ENCODE results near the gene PRR23E. TPM values are rescaled to one million over a fixed set of nuclear protein-coding genes. Genes with fewer than 3 reads are reported as not detected.

PRR23E gene
- total RNA-seq, 1 donor from 2014 or later = not detected

DNA sequence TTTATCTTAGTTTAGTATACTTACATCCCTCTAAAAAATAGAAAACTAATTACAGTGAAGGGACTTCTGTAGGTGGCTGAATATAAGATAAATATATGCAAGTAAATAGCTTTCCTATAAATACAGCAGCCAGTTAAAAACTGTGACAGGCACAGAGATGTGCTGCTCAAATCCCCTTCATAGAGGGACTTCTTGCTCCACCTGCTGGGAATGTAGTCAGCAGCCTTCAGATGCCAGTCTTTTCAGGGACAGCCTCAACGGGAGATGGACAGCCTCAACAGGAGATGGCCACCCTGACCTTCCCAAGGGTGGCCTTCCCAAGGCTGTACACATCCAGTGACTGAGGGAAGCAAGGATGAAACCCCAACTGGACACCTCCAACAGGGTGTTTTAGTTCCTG lies 15.7 kb upstream of the PRR23E start:
- Histone ChIP-seq H3K4me1 (ENCODE audit: insufficient read depth, low read length) (peaks cover 15% of the 10 kb centered on the region), H3K4me3 (ENCODE audit: insufficient read depth, low read depth, low read length) (no peak overlapping the region), H3K9ac (ENCODE audit: low read length) (no peak overlapping the region), H3K27me3 (ENCODE audit: insufficient read depth, low read length) (no peaks in the 10 kb centered on the region), H2AFZ (ENCODE audit: low read depth, low read length) (no peak overlapping the region), H4K20me1 (ENCODE audit: insufficient read depth, low read length) (no peaks in the 10 kb centered on the region), H3K36me3 (ENCODE audit: insufficient read depth, low read length) (no peaks in the 10 kb centered on the region), H3K4me2 (ENCODE audit: low read length) (no peak overlapping the region), H3K79me2 (ENCODE audit: insufficient read depth, low read length) (no peaks in the 10 kb centered on the region), H3K9me3 (ENCODE audit: insufficient read depth, low read depth, low read length) (peaks cover 2% of the 10 kb centered on the region), H3K27ac (ENCODE audit: low read depth, low read length) (no peak overlapping the region)
- Mint-ChIP-seq H3K4me3 (ENCODE audit: unreplicated experiment) (no peak overlapping the region), H3K4me1 (ENCODE audit: low read depth, unreplicated experiment) (peaks cover 12% of the 10 kb centered on the region), H3K9me3 (ENCODE audit: unreplicated experiment) (peaks cover 11% of the 10 kb centered on the region), H3K36me3 (ENCODE audit: low read depth, unreplicated experiment) (no peaks in the 10 kb centered on the region), H3K27ac (ENCODE audit: unreplicated experiment) (no peak overlapping the region), H3K27me3 (ENCODE audit: low read depth, unreplicated experiment) (peaks cover 28% of the 10 kb centered on the region)
- no peak for FAIRE-seq
- DNase-seq (ENCODE audit: low read depth) = no peak
- TF ChIP-seq, protein P1, sequence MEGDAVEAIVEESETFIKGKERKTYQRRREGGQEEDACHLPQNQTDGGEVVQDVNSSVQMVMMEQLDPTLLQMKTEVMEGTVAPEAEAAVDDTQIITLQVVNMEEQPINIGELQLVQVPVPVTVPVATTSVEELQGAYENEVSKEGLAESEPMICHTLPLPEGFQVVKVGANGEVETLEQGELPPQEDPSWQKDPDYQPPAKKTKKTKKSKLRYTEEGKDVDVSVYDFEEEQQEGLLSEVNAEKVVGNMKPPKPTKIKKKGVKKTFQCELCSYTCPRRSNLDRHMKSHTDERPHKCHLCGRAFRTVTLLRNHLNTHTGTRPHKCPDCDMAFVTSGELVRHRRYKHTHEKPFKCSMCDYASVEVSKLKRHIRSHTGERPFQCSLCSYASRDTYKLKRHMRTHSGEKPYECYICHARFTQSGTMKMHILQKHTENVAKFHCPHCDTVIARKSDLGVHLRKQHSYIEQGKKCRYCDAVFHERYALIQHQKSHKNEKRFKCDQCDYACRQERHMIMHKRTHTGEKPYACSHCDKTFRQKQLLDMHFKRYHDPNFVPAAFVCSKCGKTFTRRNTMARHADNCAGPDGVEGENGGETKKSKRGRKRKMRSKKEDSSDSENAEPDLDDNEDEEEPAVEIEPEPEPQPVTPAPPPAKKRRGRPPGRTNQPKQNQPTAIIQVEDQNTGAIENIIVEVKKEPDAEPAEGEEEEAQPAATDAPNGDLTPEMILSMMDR (IDR thresholded peaks at IDR 0.05; ENCODE audit: insufficient read depth, low read depth, low read length) = no peak
- TF ChIP-seq EZH2 (IDR thresholded peaks at IDR 0.05; ENCODE audit: insufficient read depth, low read length) = no peak

GRCh38 chr3:127180859-127181258 lies 12.1 kb upstream of the PRR23E start:
- no peak overlapping the region for H3K4me2 ChIP-seq (ENCODE audit: low read length)
- H3K4me3 ChIP-seq (ENCODE audit: insufficient read depth, low read depth, low read length) = no peak overlapping the region
- TF ChIP-seq, protein P1 (IDR thresholded peaks at IDR 0.05; ENCODE audit: insufficient read depth, low read depth, low read length) = no peak
- no peak for TF ChIP-seq EZH2 (IDR thresholded peaks at IDR 0.05; ENCODE audit: insufficient read depth, low read length)
- H3K9ac ChIP-seq (ENCODE audit: low read length) = no peak overlapping the region
- H3K27me3 ChIP-seq (ENCODE audit: insufficient read depth, low read length) = no peaks in the 10 kb centered on the region
- no peaks in the 10 kb centered on the region for H3K36me3 ChIP-seq (ENCODE audit: insufficient read depth, low read length)
- no peaks in the 10 kb centered on the region for H3K4me1 ChIP-seq (ENCODE audit: insufficient read depth, low read length)
- H3K27ac ChIP-seq (ENCODE audit: low read depth, low read length) = no peak overlapping the region
- Mint-ChIP-seq H3K27ac (ENCODE audit: unreplicated experiment) (no peak overlapping the region), H3K27me3 (ENCODE audit: low read depth, unreplicated experiment) (peaks cover 16% of the 10 kb centered on the region), H3K36me3 (ENCODE audit: low read depth, unreplicated experiment) (no peaks in the 10 kb centered on the region), H3K4me1 (ENCODE audit: low read depth, unreplicated experiment) (no peaks in the 10 kb centered on the region), H3K9me3 (ENCODE audit: unreplicated experiment) (peaks cover 11% of the 10 kb centered on the region), H3K4me3 (ENCODE audit: unreplicated experiment) (no peak overlapping the region)
- no peaks in the 10 kb centered on the region for H3K79me2 ChIP-seq (ENCODE audit: insufficient read depth, low read length)
- FAIRE-seq (no peak), DNase-seq (ENCODE audit: low read depth) (no peak)
- peaks cover 2% of the 10 kb centered on the region for H3K9me3 ChIP-seq (ENCODE audit: insufficient read depth, low read depth, low read length)
- H2AFZ ChIP-seq (ENCODE audit: low read depth, low read length) = no peak overlapping the region
- H4K20me1 ChIP-seq (ENCODE audit: insufficient read depth, low read length) = no peaks in the 10 kb centered on the region

DNA sequence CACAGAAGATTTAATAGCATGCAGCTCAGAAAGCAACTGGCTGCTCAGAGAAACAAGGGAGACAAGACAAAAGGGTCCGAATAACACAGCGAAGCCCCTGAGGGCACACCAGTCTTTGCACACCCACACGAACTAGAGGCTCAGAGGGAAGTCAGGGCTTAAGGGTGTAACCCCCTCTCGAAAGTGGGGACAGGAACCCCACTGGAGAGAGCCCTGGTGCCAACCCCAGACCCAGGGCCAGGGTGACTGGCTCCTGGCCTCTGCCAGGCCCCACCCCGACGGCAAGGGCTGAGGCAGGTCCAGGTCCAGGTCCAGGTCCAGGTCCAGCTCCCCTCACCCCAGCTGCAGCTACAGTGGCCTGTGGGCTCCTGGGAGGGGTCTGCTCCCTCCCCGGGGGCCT lies 10.5 kb upstream of the PRR23E start:
- TF ChIP-seq, protein P1 (IDR thresholded peaks at IDR 0.05; ENCODE audit: insufficient read depth, low read depth, low read length) = no peak
- no peak for TF ChIP-seq EZH2 (IDR thresholded peaks at IDR 0.05; ENCODE audit: insufficient read depth, low read length)
- Histone ChIP-seq H3K36me3 (ENCODE audit: insufficient read depth, low read length) (no peaks in the 10 kb centered on the region), H3K9ac (ENCODE audit: low read length) (no peak overlapping the region), H3K4me2 (ENCODE audit: low read length) (no peak overlapping the region), H3K4me3 (ENCODE audit: insufficient read depth, low read depth, low read length) (no peak overlapping the region), H3K27ac (ENCODE audit: low read depth, low read length) (no peak overlapping the region), H3K79me2 (ENCODE audit: insufficient read depth, low read length) (no peaks in the 10 kb centered on the region), H3K9me3 (ENCODE audit: insufficient read depth, low read depth, low read length) (peaks cover 2% of the 10 kb centered on the region), H2AFZ (ENCODE audit: low read depth, low read length) (no peak overlapping the region), H4K20me1 (ENCODE audit: insufficient read depth, low read length) (no peaks in the 10 kb centered on the region), H3K27me3 (ENCODE audit: insufficient read depth, low read length) (no peaks in the 10 kb centered on the region), H3K4me1 (ENCODE audit: insufficient read depth, low read length) (no peaks in the 10 kb centered on the region)
- H3K4me3 Mint-ChIP-seq (ENCODE audit: unreplicated experiment) = no peak overlapping the region
- DNase-seq (ENCODE audit: low read depth) (no peak), FAIRE-seq (no peak)
- H3K36me3 Mint-ChIP-seq (ENCODE audit: low read depth, unreplicated experiment) = no peaks in the 10 kb centered on the region
- peaks cover 6% of the 10 kb centered on the region for H3K9me3 Mint-ChIP-seq (ENCODE audit: unreplicated experiment)
- no peak overlapping the region for H3K27ac Mint-ChIP-seq (ENCODE audit: unreplicated experiment)
- H3K27me3 Mint-ChIP-seq (ENCODE audit: low read depth, unreplicated experiment) = peaks cover 19% of the 10 kb centered on the region
- H3K4me1 Mint-ChIP-seq (ENCODE audit: low read depth, unreplicated experiment) = peaks cover 3% of the 10 kb centered on the region

All from astrocyte (in vitro differentiated cells and primary cell).